ENCODE results near the gene PRELID3B.
A peak's percentile ranks its signal among the peaks of the same experiment; 100 is the strongest.
"Not testable (repeated sequence)": the region's sequence is repeated elsewhere in the genome, so short reads cannot be mapped to it uniquely, and the experiment has no call there.

Gene PRELID3B

GRCh38 chr20:59044796-59045195 lies 2.2 kb upstream of the PRELID3B start:
- Histone ChIP-seq H3K4me1 (ENCODE audit: control insufficient read depth, insufficient read depth, low read length) (peaks cover 9% of the 10 kb centered on the region), H3K4me3 (ENCODE audit: low read length) (no peak overlapping the region), H3K9ac (ENCODE audit: low read length) (no peak overlapping the region), H3K27me3 (ENCODE audit: control insufficient read depth, insufficient read depth, low read length) (no peaks in the 10 kb centered on the region), H3K36me3 (ENCODE audit: control insufficient read depth, insufficient read depth, low read length) (no peaks in the 10 kb centered on the region), H3K27ac (ENCODE audit: low read depth, low read length) (no peak overlapping the region)

- no peak overlapping the region for H3K4me3 ChIP-seq (ENCODE audit: low read length)
- H3K27ac ChIP-seq (ENCODE audit: low read depth, low read length), result no peak overlapping the region
- H3K4me1 ChIP-seq (ENCODE audit: control insufficient read depth, insufficient read depth, low read length), result peaks cover 9% of the 10 kb centered on the region
- no peaks in the 10 kb centered on the region for H3K27me3 ChIP-seq (ENCODE audit: control insufficient read depth, insufficient read depth, low read length)
- no peak overlapping the region for H3K9ac ChIP-seq (ENCODE audit: low read length)
- H3K36me3 ChIP-seq (ENCODE audit: control insufficient read depth, insufficient read depth, low read length), result no peaks in the 10 kb centered on the region
These were observed 1.7 kb upstream of the PRELID3B start for GRCh38 chr20:59044295-59044694.

DNA sequence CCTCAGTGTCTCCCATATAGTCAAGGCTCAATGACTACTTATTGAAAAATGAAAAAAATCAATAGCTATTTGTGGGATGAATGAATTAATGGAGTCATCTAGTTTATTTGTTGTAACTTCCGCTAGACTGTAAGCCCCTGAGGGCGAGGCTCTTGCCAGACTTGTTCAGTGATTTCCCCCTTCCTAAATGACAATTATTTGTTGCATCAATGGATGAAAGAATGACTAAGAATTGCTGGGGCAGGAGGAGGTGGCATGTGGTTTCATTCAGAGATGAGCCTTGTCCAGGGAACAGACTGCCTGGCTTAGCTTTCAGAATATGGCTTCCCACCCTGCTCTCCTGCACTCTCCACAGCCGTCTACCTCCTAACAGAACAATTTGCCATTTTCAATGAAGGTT lies 1.1 kb upstream of the PRELID3B start:
- no peak overlapping the region for H3K4me3 ChIP-seq (ENCODE audit: low read length)
- H3K36me3 ChIP-seq (ENCODE audit: control insufficient read depth, insufficient read depth, low read length), result no peaks in the 10 kb centered on the region
- H3K27me3 ChIP-seq (ENCODE audit: control insufficient read depth, insufficient read depth, low read length), result no peaks in the 10 kb centered on the region
- peaks cover 9% of the 10 kb centered on the region for H3K4me1 ChIP-seq (ENCODE audit: control insufficient read depth, insufficient read depth, low read length)
- H3K9ac ChIP-seq (ENCODE audit: low read length), result no peak overlapping the region
- H3K27ac ChIP-seq (ENCODE audit: low read depth, low read length), result peak overlapping the region; percentile 78

DNA sequence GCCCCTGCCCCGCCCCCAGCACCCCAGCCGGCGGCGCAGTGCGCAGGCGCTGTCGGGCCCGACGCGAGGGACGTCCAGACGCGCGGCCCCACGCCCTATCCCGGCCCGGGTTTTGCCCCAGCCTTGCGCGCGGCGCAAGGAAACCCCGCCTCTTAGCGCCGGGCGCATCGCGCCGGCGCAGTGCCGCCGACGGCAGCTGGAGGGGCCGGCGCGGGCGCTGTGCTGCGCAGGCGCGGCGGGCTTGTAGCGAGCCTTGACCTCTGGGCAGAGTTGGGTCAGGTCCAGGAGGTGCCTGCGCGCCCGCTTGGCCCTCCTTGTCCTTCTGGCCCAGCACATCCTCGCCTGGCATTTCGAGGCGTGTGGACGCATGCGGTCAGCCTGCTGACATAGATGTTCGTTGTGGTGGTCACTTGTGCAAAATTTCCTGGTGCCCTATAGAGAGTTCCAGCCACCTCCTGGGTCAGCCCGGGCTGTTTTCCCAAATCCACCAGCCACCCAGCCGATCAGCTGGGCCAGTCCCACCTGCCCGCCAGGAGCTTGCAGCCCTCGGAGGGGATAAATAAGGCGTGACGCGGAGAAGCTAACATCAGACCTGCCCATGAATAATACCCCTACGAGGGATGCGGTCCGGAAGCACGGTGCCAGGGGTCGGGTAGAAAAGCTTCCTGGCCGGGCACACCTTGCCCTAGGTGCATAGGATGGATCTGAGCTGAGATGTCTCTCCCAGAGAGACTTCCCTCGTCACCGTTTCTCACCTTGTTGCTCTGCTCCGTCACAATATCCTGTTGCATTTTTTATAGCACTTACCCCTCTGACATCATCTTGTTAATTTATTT lies 428 bp upstream of the PRELID3B start:
- no peak overlapping the region for H3K9ac ChIP-seq (ENCODE audit: low read length)
- peak overlapping the region; percentile 88 for H3K4me3 ChIP-seq (ENCODE audit: low read length)
- H3K36me3 ChIP-seq (ENCODE audit: control insufficient read depth, insufficient read depth, low read length), result peaks cover 1% of the 10 kb centered on the region
- H3K27ac ChIP-seq (ENCODE audit: low read depth, low read length), result peak overlapping the region; percentile 84
- peaks cover 9% of the 10 kb centered on the region for H3K4me1 ChIP-seq (ENCODE audit: control insufficient read depth, insufficient read depth, low read length)
- H3K27me3 ChIP-seq (ENCODE audit: control insufficient read depth, insufficient read depth, low read length), result no peaks in the 10 kb centered on the region

GRCh38 chr20:59041487-59041886 lies 1.1 kb downstream of the PRELID3B start:
- H3K4me3 ChIP-seq (ENCODE audit: low read length), result peak overlapping the region; percentile 88
- H3K9ac ChIP-seq (ENCODE audit: low read length); H3K27ac ChIP-seq (ENCODE audit: low read depth, low read length); H3K36me3 ChIP-seq (ENCODE audit: control insufficient read depth, insufficient read depth, low read length); H3K4me1 ChIP-seq (ENCODE audit: control insufficient read depth, insufficient read depth, low read length); H3K27me3 ChIP-seq (ENCODE audit: control insufficient read depth, insufficient read depth, low read length): not testable (repeated sequence)

DNA sequence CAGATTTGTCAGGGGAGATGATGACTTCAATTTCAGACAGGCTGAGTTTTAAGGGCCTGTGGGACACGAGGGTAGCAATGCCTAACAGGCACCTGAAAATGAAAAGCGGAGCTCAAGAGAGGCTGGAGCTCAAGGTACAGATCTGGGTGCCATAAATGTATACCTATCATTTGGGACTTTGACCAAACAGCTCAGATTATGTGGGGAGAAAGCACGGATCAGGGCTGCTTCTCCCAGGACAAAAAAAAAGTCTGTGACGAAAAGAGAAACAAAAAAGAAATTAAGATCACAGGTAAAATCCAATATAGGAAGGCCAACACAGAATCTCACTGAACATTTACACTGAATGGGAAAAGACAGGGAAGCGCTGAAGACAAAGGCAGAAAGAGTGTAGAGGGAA lies 1.9 kb downstream of the PRELID3B start:
- H3K36me3 ChIP-seq (ENCODE audit: control insufficient read depth, insufficient read depth, low read length), result peaks cover 16% of the 10 kb centered on the region
- H3K4me3 ChIP-seq (ENCODE audit: low read length), result no peak overlapping the region
- no peak overlapping the region for H3K27ac ChIP-seq (ENCODE audit: low read depth, low read length)
- H3K4me1 ChIP-seq (ENCODE audit: control insufficient read depth, insufficient read depth, low read length), result peaks cover 9% of the 10 kb centered on the region
- no peak overlapping the region for H3K9ac ChIP-seq (ENCODE audit: low read length)
- H3K27me3 ChIP-seq (ENCODE audit: control insufficient read depth, insufficient read depth, low read length), result no peaks in the 10 kb centered on the region

- peaks cover 22% of the 10 kb centered on the region for H3K36me3 ChIP-seq (ENCODE audit: control insufficient read depth, insufficient read depth, low read length)
- no peak overlapping the region for H3K9ac ChIP-seq (ENCODE audit: low read length)
- peaks cover 9% of the 10 kb centered on the region for H3K4me1 ChIP-seq (ENCODE audit: control insufficient read depth, insufficient read depth, low read length)
- H3K27ac ChIP-seq (ENCODE audit: low read depth, low read length), result no peak overlapping the region
- H3K4me3 ChIP-seq (ENCODE audit: low read length), result no peak overlapping the region
- H3K27me3 ChIP-seq (ENCODE audit: control insufficient read depth, insufficient read depth, low read length), result no peaks in the 10 kb centered on the region
These were observed 3.4 kb downstream of the PRELID3B start for GRCh38 chr20:59039233-59039632.

DNA sequence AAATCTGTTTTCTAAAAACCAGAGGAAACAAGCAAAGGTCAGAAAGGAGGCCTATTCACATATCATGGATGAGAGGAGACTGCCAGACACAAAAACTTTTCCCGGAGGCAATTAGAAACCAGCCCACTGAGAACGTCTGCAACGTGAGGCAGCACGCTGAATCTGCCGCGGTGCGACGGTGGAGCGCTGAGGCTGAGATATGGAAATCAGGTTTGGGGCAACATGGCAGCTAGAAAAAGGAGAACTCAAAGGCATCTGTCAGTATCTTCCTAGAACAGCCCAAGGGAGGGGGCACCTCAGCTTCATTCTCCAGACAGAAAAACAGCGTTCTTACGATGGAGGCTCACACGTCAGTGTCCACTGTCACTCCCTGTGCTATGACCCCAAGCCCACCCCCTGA lies 5.2 kb downstream of the PRELID3B start:
- no peak overlapping the region for H3K9ac ChIP-seq (ENCODE audit: low read length)
- peaks cover 22% of the 10 kb centered on the region for H3K36me3 ChIP-seq (ENCODE audit: control insufficient read depth, insufficient read depth, low read length)
- peaks cover 6% of the 10 kb centered on the region for H3K4me1 ChIP-seq (ENCODE audit: control insufficient read depth, insufficient read depth, low read length)
- no peak overlapping the region for H3K4me3 ChIP-seq (ENCODE audit: low read length)
- no peaks in the 10 kb centered on the region for H3K27me3 ChIP-seq (ENCODE audit: control insufficient read depth, insufficient read depth, low read length)
- H3K27ac ChIP-seq (ENCODE audit: low read depth, low read length), result no peak overlapping the region

DNA sequence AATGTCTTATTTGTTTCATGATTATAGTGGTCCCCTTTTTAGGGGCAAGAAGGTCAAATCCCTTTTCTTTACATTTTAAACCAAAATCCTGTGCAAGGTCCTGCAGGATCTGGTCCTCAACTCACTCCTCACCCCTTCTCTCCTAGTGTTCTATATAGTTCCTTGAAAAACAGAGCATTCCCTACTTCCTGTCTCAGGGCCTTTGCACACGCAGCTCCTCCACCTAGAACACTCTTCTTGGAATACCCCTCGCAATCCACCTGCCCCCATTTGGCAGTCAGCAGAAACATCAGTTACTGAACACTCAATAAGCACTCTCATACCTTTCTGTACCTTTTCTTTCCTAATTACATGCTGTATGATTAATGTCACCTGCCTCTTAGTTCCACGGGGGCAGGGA lies 7.2 kb downstream of the PRELID3B start:
- no peak overlapping the region for H3K27ac ChIP-seq (ENCODE audit: low read depth, low read length)
- H3K9ac ChIP-seq (ENCODE audit: low read length), result no peak overlapping the region
- peaks cover 22% of the 10 kb centered on the region for H3K36me3 ChIP-seq (ENCODE audit: control insufficient read depth, insufficient read depth, low read length)
- H3K4me1 ChIP-seq (ENCODE audit: control insufficient read depth, insufficient read depth, low read length), result peaks cover 10% of the 10 kb centered on the region
- H3K27me3 ChIP-seq (ENCODE audit: control insufficient read depth, insufficient read depth, low read length), result no peaks in the 10 kb centered on the region
- no peak overlapping the region for H3K4me3 ChIP-seq (ENCODE audit: low read length)

DNA sequence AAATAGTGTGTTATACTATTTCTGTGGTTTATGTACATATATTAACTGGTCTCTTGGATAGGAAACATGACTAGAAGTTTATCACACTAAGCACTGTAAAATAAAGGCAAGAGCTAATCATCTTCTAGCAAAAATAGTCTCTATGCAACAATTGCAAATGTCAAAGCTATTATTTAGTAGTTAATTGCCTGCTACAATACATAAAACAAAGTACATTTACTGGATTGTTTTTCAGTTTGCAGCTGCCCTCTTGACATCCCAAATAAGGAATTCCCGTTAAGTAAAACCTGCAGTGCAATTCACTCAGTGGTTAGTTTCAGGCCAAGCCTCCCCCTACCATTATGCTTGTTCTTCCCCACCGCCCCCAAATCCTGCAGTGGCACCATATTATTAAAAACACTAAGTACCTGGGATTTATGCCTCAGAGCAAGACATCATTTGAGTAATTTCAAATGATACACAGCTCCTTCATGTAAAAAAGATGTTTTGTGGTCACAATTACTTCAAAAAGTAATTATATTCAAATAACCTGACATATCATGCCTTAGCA lies 8.9 kb downstream of the PRELID3B start:
- Histone ChIP-seq H3K9ac (ENCODE audit: low read length) (no peak overlapping the region), H3K27ac (ENCODE audit: low read depth, low read length) (no peak overlapping the region), H3K4me3 (ENCODE audit: low read length) (no peak overlapping the region), H3K4me1 (ENCODE audit: control insufficient read depth, insufficient read depth, low read length) (peaks cover 19% of the 10 kb centered on the region), H3K36me3 (ENCODE audit: control insufficient read depth, insufficient read depth, low read length) (peaks cover 25% of the 10 kb centered on the region), H3K27me3 (ENCODE audit: control insufficient read depth, insufficient read depth, low read length) (no peaks in the 10 kb centered on the region)

DNA sequence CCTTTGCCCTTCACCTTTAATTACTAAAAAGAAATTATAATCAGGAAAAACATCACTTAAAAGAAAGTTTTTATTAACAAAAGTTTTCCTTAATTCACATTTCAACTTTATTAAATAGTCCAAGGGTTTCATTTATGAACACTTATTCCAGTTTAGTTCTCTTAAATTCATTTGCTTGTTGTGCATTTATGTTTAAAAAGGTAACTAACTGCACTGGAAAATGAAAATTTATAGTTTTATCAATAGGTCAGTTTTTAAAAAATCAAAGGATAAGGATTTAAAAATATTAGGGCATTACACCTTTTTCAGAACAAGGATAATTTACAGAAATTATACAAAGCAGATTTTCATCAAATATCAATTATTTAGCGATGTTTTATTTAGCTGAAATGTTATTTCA lies 9.5 kb downstream of the PRELID3B start:
- no peak overlapping the region for H3K27ac ChIP-seq (ENCODE audit: low read depth, low read length)
- peaks cover 24% of the 10 kb centered on the region for H3K36me3 ChIP-seq (ENCODE audit: control insufficient read depth, insufficient read depth, low read length)
- H3K9ac ChIP-seq (ENCODE audit: low read length), result no peak overlapping the region
- no peaks in the 10 kb centered on the region for H3K27me3 ChIP-seq (ENCODE audit: control insufficient read depth, insufficient read depth, low read length)
- H3K4me3 ChIP-seq (ENCODE audit: low read length), result no peak overlapping the region
- H3K4me1 ChIP-seq (ENCODE audit: control insufficient read depth, insufficient read depth, low read length), result peaks cover 25% of the 10 kb centered on the region

DNA sequence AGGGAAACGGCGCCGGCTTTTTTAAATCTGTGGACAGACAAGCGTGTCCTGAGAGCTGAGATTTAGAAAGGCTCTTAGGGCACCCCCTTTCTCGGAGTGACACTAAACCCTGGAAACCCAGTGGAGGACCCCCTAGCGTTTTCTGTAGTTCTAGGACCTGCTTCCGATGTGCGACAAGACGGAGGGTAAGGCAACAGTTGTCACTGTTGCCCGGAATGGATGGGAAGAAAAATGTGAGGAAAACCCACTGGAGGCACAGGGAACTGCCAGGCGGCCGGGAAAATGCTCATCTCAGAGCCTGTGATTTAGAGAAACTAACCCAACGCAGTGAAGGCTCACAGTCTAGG lies 9.9 kb downstream of the PRELID3B start:
- H3K36me3 ChIP-seq (ENCODE audit: control insufficient read depth, insufficient read depth, low read length), result peaks cover 20% of the 10 kb centered on the region
- H3K4me1 ChIP-seq (ENCODE audit: control insufficient read depth, insufficient read depth, low read length), result peaks cover 25% of the 10 kb centered on the region

More for the DNA sequence above, 9.9 kb downstream of the PRELID3B start:
- Histone ChIP-seq H3K9ac (ENCODE audit: low read length) (peak overlapping the region; percentile 64), H3K27me3 (ENCODE audit: control insufficient read depth, insufficient read depth, low read length) (no peaks in the 10 kb centered on the region), H3K27ac (ENCODE audit: low read depth, low read length) (peak overlapping the region; percentile 78), H3K4me3 (ENCODE audit: low read length) (peak overlapping the region; percentile 80)
